ENCODE results near the gene PCSK4. TPM values are rescaled to one million over a fixed set of nuclear protein-coding genes. Genes with fewer than 3 reads are reported as not detected.

PCSK4 gene
- total and polyA plus RNA-seq, 10 of the 15 experiments (the other 5 are each of a cell fraction or from before 2014, with no cell fraction given), result 0.27 to 0.99 (median 0.40) TPM; not detected in 3

- Histone ChIP-seq H4K20me1 (ENCODE audit: control insufficient read depth, insufficient read depth) (no peaks in the 10 kb centered on the region), H3K27me3 (replicated peaks in 1 of 2; ENCODE audit: control insufficient read depth in 2 of 2, insufficient read depth in 2 of 2, low read length in 1 of 2) (no peaks in the 10 kb centered on the region; a peak in 1 of 4 replicates), H2AFZ (ENCODE audit: control insufficient read depth, low read depth, low read length) (no peak overlapping the region), H3K9ac (ENCODE audit: control insufficient read depth, insufficient read depth, low read length) (no peak overlapping the region), H3K9me3 (replicated peaks; ENCODE audit: control insufficient read depth, insufficient read depth, low read length) (no peaks in the 10 kb centered on the region), H3K27ac (ENCODE audit: control insufficient read depth, insufficient read depth) (no peak overlapping the region), H3K36me3 (ENCODE audit: control insufficient read depth in 2 of 2, insufficient read depth in 2 of 2, low read length in 1 of 2) (no peaks in the 10 kb centered on the region), H3K4me2 (ENCODE audit: control insufficient read depth, insufficient read depth) (no peak overlapping the region), H3K4me3 (no peak overlapping the region), H3K4me1 (ENCODE audit: control insufficient read depth, insufficient read depth, low read length) (no peaks in the 10 kb centered on the region), H3K79me2 (ENCODE audit: control insufficient read depth, insufficient read depth, low read length) (no peaks in the 10 kb centered on the region)
- no peak for DNase-seq (ENCODE audit: low read depth, low spot score)
- SMC1A ChIA-PET (ENCODE audit: uncharacterized antibody, unreplicated experiment), result no interaction called here
- intact Hi-C loops (cut with micrococcal nuclease; ENCODE audit: unreplicated experiment), result no loop called here
- ATAC-seq, result no peak
- RAD21 ChIA-PET (ENCODE audit: unreplicated experiment), result no interaction called here
- FAIRE-seq, result no peak
- POLR2A ChIA-PET, result no interaction called here
- in situ Hi-C loops (cut with MboI), result no loop called here
- CTCF ChIA-PET, result interaction anchor here (0.9 kb wide), 1 partner anchor 12 kb away, joined by 4 read pairs; no protein-coding TSS in a partner anchor
- TF ChIP-seq SMAD5 (IDR thresholded peaks at IDR 0.05; ENCODE audit: low read depth) (no peak), NR2C2 (IDR thresholded peaks at IDR 0.05; ENCODE audit: borderline replicate concordance, control insufficient read depth, insufficient read length, low read depth) (no peak), CEBPZ (IDR thresholded peaks at IDR 0.05; ENCODE audit: low read depth, low read length) (no peak), KDM1A (IDR thresholded peaks at IDR 0.05; ENCODE audit: borderline replicate concordance) (no peak), NBN (IDR thresholded peaks at IDR 0.05) (no peak), KLF5 (IDR thresholded peaks at IDR 0.05; ENCODE audit: partially characterized antibody) (no peak), MLLT1 (IDR thresholded peaks at IDR 0.05) (no peak), GATAD2B (conservative IDR thresholded peaks at IDR 0.05; ENCODE audit: low read depth) (no peak), POLR2A (IDR thresholded peaks at IDR 0.05; ENCODE audit: low read depth, low read length) (no peak), ZNF207 (IDR thresholded peaks at IDR 0.05; ENCODE audit: borderline replicate concordance) (no peak)
- BruUV-seq (replicated peaks), result no TSS peak
- whole genome bisulfite sequencing (ENCODE audit: insufficient coverage, insufficient replicate concordance, low lambda C conversion rate, missing lambda C conversion rate), result 58% methylated on average over 10 of the region's 10 CpGs
Measured at GRCh38 chr19:1514295-1514661, 24.1 kb upstream of the PCSK4 start.

All from GM12878 (cell line).